Muscle of leg (tissue), 11 donors: ENCODE measurements around the gene RBM5. TPM values are rescaled to one million over a fixed set of nuclear protein-coding genes. Genes with fewer than 3 reads are reported as not detected.
A peak's percentile ranks its signal among the peaks of the same experiment; 100 is the strongest.

Experiments
- DNase-seq: peaks from one replicate; pipeline ENCODE4 v3.0.0; 2013
- H3K27ac ChIP-seq: one replicate; pipeline ENCODE4 v1.5.1; 2013; ENCODE audit warnings: mild to moderate bottlenecking, low read length, control low read depth
- H3K27me3 ChIP-seq: one replicate; pipeline ENCODE4 v1.6.1; 2013; ENCODE audit warnings: low read length; ENCODE audit not compliant: control insufficient read depth, insufficient read depth
- H3K36me3 ChIP-seq: one replicate; pipeline ENCODE4 v1.6.1; 2013; ENCODE audit warnings: low read length; ENCODE audit not compliant: control insufficient read depth, insufficient read depth
- H3K4me1 ChIP-seq: one replicate; pipeline ENCODE4 v1.6.1; 2013; ENCODE audit warnings: low read length; ENCODE audit not compliant: control insufficient read depth, insufficient read depth
- H3K4me3 ChIP-seq: one replicate; pipeline ENCODE4 v1.5.1; 2013; ENCODE audit warnings: low read length, control low read depth
- H3K9me3 ChIP-seq: replicated peaks from 2 replicates; pipeline ENCODE4 v1.6.1; 2013; ENCODE audit warnings: low read depth, low read length; ENCODE audit not compliant: control insufficient read depth
- whole genome bisulfite sequencing: methylation state at CpG from one replicate; pipeline ENCODE4 v1.1.5; 2013; ENCODE audit warnings: missing lambda C conversion rate; ENCODE audit not compliant: insufficient coverage; 5-methylcytosine and 5-hydroxymethylcytosine counted together
- polyA plus RNA-seq, 8 donors: library from polyadenylated mRNA; unstranded; fragments of 120-200 nt; gene quantifications; one replicate each; pipeline versions ENCODE4 v1.2.1 to v1.2.3, GENCODE V29; 2013; ENCODE audit warnings: inconsistent platforms in 1 of 8, low replicate concordance in 1 of 8; ENCODE audit not compliant: insufficient read length in 8 of 8, insufficient read depth in 1 of 8
- total RNA-seq: library from RNA; stranded (reverse); fragments of 120-200 nt; gene quantifications from one replicate; pipeline ENCODE4 v1.2.4, GENCODE V29; 2013

Gene RBM5
- total and polyA plus RNA-seq, 9 donors = 126 to 206 (median 161) TPM

DNA sequence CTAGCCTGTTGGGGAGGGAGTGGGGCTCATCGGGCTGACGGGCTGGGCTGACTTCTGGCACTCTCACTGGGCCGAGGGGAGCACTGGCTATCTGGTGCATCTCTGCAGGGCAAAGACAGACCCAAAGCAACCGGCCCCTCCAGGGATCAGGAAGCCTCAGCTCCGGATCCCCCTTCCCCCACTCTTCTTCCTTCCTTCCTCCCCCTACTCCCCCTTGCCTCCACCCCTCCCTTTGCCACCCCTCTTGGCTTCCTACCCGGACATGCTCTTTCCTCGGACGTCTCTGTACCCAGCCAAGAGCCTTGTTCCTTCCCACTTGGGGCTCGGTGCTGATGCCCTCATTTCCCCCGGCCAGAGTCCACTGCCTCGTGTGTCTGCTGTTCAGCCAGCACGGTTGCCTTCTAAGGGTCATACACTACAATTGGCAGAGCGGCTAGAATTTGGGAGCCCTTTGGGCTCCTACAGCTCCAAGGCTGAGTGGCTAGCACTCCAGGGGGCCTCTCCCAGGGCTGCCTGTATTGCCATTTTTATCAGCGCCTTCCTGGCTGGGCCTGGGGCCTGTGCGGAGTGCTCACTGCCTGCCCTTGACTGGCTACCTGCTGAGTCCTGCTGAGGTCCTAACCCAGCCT lies 77.3 kb downstream of the RBM5 start:
- peak overlapping the region; percentile 71 for H3K27ac ChIP-seq
- 22% methylated on average over 13 of the region's 15 CpGs for WGBS
- DNase-seq = peak; percentile 57
- H3K4me3 ChIP-seq = no peak overlapping the region
- H3K36me3 ChIP-seq = no peaks in the 10 kb centered on the region
- H3K4me1 ChIP-seq = peaks cover 96% of the 10 kb centered on the region
- no peaks in the 10 kb centered on the region for H3K9me3 ChIP-seq
- no peaks in the 10 kb centered on the region for H3K27me3 ChIP-seq

DNA sequence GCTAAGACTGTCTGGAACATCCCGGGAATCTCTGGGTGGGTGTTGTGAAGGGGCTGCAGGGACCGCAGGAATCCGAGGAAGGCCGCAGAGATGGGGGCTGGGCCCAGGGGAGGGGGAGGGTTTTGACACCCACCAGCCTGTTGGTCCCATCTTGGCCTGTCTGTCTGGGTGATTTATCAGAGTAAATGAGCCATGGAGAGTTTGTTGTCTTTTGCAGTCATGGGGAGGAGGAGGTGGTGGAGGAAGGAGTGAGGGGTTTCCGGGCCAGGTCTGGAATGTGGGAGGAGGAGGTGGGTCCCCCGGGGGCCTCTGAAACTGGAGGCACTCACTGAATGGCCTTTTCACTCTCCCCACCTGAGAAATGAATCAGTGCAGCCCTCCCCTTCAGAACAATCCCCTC lies 77.9 kb downstream of the RBM5 start:
- Histone ChIP-seq H3K36me3 (no peaks in the 10 kb centered on the region), H3K4me1 (peaks cover 98% of the 10 kb centered on the region), H3K27me3 (no peaks in the 10 kb centered on the region), H3K27ac (peak overlapping the region; percentile 71), H3K4me3 (no peak overlapping the region), H3K9me3 (no peaks in the 10 kb centered on the region)
- 16% methylated on average over 4 of the region's 6 CpGs for WGBS
- no peak for DNase-seq

DNA sequence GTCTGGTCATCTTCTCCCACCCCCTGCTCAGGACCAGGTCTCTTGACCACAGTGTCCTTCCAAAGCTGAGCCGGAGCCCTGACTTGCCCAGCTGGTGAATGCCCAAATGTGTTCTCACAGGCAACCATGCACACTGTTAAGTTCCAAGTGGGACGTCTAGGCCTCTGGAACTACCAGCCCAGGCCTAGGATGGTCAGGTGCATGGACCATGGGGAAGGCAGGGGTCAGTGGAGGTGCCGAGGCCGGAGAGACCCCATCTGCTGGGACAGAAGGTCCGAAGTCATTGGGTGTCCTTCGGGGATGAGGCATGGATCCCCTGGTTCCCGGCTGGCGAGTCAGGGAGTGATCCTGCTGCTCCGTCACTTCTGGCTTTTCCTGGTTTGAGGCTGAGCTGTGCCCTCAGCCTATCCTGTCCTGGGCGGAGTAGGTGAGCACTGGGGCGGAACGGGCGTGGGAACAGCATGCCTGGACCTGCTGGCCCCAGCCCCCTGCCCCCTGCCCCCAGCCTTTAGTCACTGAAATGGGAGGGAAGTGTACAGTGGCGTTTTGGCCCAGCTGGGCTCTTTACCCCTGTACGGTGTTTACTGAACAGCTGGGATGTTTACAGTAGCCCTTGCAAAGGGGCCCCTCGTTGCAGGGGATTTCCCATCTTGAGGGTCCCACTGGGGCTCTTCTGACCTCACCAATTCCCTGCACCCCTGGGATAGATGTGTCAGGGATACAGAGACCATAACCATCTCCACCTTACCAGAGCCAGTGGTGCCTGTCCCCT lies 78.5 kb downstream of the RBM5 start:
- no peak overlapping the region for H3K4me3 ChIP-seq
- H3K36me3 ChIP-seq = no peaks in the 10 kb centered on the region
- WGBS = 62% methylated on average over 10 of the region's 16 CpGs
- no peaks in the 10 kb centered on the region for H3K9me3 ChIP-seq
- no peak for DNase-seq
- H3K27me3 ChIP-seq = no peaks in the 10 kb centered on the region
- peaks cover 98% of the 10 kb centered on the region for H3K4me1 ChIP-seq
- peak overlapping the region; percentile 24 for H3K27ac ChIP-seq

DNA sequence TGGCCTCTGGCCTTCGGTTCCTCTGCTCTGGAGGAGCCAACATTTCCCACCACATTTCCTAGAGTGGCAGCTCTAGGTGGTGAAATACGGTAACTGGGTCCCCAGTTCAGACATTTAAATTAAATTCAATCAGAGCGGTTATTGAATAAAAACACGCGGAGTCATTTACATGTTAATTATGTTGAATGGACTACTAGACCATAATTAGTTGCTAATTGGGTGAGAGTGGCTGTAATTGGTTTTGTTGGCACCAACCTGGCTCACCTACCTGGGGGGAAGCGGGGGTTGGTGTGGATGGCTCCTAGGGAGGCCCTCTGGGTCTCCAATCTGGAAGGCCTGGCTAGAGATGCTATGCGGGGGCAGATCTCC lies 79.1 kb downstream of the RBM5 start:
- Histone ChIP-seq H3K4me1 (peaks cover 100% of the 10 kb centered on the region), H3K27me3 (no peaks in the 10 kb centered on the region), H3K9me3 (no peaks in the 10 kb centered on the region), H3K36me3 (no peaks in the 10 kb centered on the region), H3K27ac (no peak overlapping the region), H3K4me3 (no peak overlapping the region)
- no peak for DNase-seq
- WGBS = 83% methylated on average over 4 of the region's 7 CpGs

DNA sequence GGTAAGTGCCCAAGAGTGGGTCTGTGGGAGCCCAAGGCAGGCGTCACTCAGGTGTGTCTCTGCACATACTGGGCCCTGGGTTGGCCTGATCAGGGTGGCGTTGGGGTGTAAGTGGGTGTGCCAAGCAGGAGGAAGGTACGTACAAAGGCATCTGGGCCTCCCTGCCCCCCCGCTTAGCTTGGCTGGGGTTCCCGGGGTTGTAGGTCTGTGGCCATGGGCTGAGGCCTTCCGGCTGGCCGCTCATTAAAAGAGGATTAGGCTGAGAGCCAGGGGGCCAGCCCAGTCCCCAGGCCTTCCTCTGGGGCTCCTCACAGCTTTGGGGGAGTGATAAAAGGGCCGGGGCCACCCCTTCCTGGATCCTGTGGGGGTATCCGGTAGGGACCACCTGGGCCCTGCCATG lies 79.7 kb downstream of the RBM5 start:
- no peak overlapping the region for H3K27ac ChIP-seq
- no peaks in the 10 kb centered on the region for H3K27me3 ChIP-seq
- no peak overlapping the region for H3K4me3 ChIP-seq
- H3K9me3 ChIP-seq = no peaks in the 10 kb centered on the region
- no peak for DNase-seq
- 40% methylated on average over 8 of the region's 9 CpGs for WGBS
- H3K4me1 ChIP-seq = peaks cover 98% of the 10 kb centered on the region
- no peaks in the 10 kb centered on the region for H3K36me3 ChIP-seq

Other genes with a start within 250 kb of the RBM5 start
- 4.5 TPM for gene TRAIP, start 232.4 kb upstream of the RBM5 start, total RNA-seq
- 1 to 10 TPM; 3.8 to 6.7 (median 5.4) TPM for gene TRAIP, start 232.4 kb upstream of the RBM5 start, polyA plus RNA-seq
- gene CAMKV, start 219.0 kb upstream of the RBM5 start, total RNA-seq = 0.22 TPM
- 1 to 10 TPM in 2 of 8 donors, under 1 TPM in 6; 0.08 to 2.1 (median 0.57) TPM for gene CAMKV, start 219.0 kb upstream of the RBM5 start, polyA plus RNA-seq
- 1.2 TPM for gene MST1R, start 185.0 kb upstream of the RBM5 start, total RNA-seq
- gene MST1R, start 185.0 kb upstream of the RBM5 start, polyA plus RNA-seq = 1 to 10 TPM; 1.8 to 5.0 (median 3.4) TPM
- 5.3 TPM for gene MON1A, start 159.1 kb upstream of the RBM5 start, total RNA-seq
- gene MON1A, start 159.1 kb upstream of the RBM5 start, polyA plus RNA-seq = 1 to 10 TPM; 6.7 to 8.4 (median 7.2) TPM
- gene RBM6, start 148.8 kb upstream of the RBM5 start, total RNA-seq = 58.9 TPM
- gene RBM6, start 148.8 kb upstream of the RBM5 start, polyA plus RNA-seq = 10 to 100 TPM; 61.3 to 87.9 (median 72.8) TPM
- 9.1 TPM for gene SEMA3F, start 66.4 kb downstream of the RBM5 start, total RNA-seq
- 10 to 100 TPM in 6 of 8 donors, 1 to 10 TPM in 2; 9.9 to 28.6 (median 14.4) TPM for gene SEMA3F, start 66.4 kb downstream of the RBM5 start, polyA plus RNA-seq
- gene GNAT1, start 102.7 kb downstream of the RBM5 start, total RNA-seq = not detected
- under 1 TPM in 2 of 8 donors, not detected in 6; 0.26 to 0.34 TPM for gene GNAT1, start 102.7 kb downstream of the RBM5 start, polyA plus RNA-seq
- gene SLC38A3, start 116.4 kb downstream of the RBM5 start, total RNA-seq = 1.7 TPM
- gene SLC38A3, start 116.4 kb downstream of the RBM5 start, polyA plus RNA-seq = 1 to 10 TPM; 1.7 to 4.4 (median 2.5) TPM
- 116 TPM for gene GNAI2, start 147.3 kb downstream of the RBM5 start, total RNA-seq
- gene GNAI2, start 147.3 kb downstream of the RBM5 start, polyA plus RNA-seq = 100 to 1,000 TPM; 153 to 222 (median 191) TPM
- gene SEMA3B, start 180.2 kb downstream of the RBM5 start, total RNA-seq = 51.8 TPM
- gene SEMA3B, start 180.2 kb downstream of the RBM5 start, polyA plus RNA-seq = 10 to 100 TPM; 31.8 to 53.7 (median 38.9) TPM
- gene LSMEM2, start 190.2 kb downstream of the RBM5 start, total RNA-seq = 25.4 TPM
- 10 to 100 TPM; 11.1 to 33.1 (median 27.8) TPM for gene LSMEM2, start 190.2 kb downstream of the RBM5 start, polyA plus RNA-seq
- gene IFRD2, start 203.5 kb downstream of the RBM5 start, total RNA-seq = 36.9 TPM
- 10 to 100 TPM; 46.4 to 68.1 (median 61.2) TPM for gene IFRD2, start 203.5 kb downstream of the RBM5 start, polyA plus RNA-seq
- 1.3 TPM for gene HYAL3, start 210.5 kb downstream of the RBM5 start, total RNA-seq
- gene HYAL3, start 210.5 kb downstream of the RBM5 start, polyA plus RNA-seq = 1 to 10 TPM; 1.3 to 3.0 (median 2.2) TPM
- 5.1 TPM for gene NAA80, start 210.5 kb downstream of the RBM5 start, total RNA-seq
- 1 to 10 TPM; 5.4 to 8.3 (median 6.3) TPM for gene NAA80, start 210.5 kb downstream of the RBM5 start, polyA plus RNA-seq
- 1.3 TPM for gene HYAL1, start 214.7 kb downstream of the RBM5 start, total RNA-seq
- 1 to 10 TPM in 7 of 8 donors, under 1 TPM in 1; 0.86 to 2.5 (median 1.7) TPM for gene HYAL1, start 214.7 kb downstream of the RBM5 start, polyA plus RNA-seq
- gene HYAL2, start 233.8 kb downstream of the RBM5 start, total RNA-seq = 51.6 TPM
- 10 to 100 TPM; 34.3 to 49.5 (median 46.9) TPM for gene HYAL2, start 233.8 kb downstream of the RBM5 start, polyA plus RNA-seq
- gene TUSC2, start 239.3 kb downstream of the RBM5 start, total RNA-seq = 12.8 TPM
- 10 to 100 TPM; 13.7 to 19.2 (median 17.4) TPM for gene TUSC2, start 239.3 kb downstream of the RBM5 start, polyA plus RNA-seq